HG02938 (cell line): Measurements from ENCODE around the gene TTC39C.
"Not testable (repeated sequence)": the region's sequence is repeated elsewhere in the genome, so short reads cannot be mapped to it uniquely, and the experiment has no call there.

Source experiments
- ATAC-seq: cut with Tn5 transposase; IDR thresholded peaks from one replicate; pipeline ENCODE4 v1.9.1; 2021; ENCODE audit warnings: mild to moderate bottlenecking, moderate library complexity; ENCODE audit not compliant: unreplicated experiment

TTC39C gene

DNA sequence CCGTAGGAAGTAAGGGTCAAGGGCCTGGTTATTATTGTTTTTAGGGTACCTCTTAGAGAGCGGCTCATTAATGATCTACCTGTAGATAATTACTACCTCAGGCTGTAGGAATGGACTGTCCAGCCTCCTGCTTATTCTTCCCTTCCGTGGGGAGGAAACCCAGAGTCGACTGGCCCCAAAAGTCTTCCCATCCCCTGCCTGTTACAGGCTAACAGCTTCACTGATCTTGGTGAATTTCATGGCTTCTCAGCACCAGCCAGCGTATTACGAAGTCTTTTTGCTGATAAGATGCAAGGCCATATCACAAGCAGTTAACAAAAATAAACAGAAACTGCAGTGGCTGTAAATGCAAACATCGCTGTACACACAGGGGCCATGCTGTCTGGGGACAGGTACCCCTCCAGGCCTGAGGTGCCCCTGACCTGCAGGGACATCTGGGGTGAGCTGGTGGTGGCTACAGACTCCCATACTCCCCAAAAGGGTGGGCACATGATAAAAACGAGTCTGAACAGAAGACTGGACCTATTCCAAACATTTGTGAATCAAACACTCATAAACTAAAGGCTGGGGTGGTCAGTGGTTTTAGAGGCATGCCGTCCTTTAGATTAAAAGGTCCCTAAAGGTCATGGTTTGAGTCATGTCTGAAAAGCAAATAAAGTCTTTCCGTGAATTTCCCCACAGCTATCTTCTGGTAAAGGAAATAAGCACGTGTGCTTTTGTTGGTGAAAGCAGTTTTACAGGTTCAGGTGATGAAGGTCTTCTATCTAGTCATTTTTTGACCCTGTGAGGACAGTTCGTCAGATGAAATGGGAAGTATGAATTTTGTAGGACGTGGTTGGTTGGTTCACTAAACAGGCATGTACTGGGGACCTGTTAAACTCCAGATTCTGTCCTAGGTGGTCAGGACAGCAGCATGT lies 36.7 kb downstream of the TTC39C start:
- ATAC-seq = no peak

DNA sequence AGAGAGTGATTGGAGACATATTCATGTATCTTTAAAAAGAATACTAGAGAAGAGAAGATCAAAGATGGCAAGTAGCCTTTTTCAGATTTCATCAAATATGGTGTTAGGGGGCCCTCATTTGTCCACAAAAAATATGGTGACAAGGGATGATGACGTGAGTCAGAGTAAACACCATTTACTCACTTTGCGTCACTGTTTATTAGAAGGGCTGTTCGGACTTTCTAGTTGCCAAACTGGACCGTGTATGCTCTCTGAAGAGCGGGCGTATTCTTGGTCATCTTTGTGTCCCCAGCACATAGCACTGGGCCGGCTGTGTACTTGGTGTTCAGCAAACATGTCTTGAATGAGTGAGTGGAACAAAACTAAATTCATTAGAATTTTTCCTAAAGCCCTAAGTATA lies 37.5 kb downstream of the TTC39C start:
- ATAC-seq = no peak

DNA sequence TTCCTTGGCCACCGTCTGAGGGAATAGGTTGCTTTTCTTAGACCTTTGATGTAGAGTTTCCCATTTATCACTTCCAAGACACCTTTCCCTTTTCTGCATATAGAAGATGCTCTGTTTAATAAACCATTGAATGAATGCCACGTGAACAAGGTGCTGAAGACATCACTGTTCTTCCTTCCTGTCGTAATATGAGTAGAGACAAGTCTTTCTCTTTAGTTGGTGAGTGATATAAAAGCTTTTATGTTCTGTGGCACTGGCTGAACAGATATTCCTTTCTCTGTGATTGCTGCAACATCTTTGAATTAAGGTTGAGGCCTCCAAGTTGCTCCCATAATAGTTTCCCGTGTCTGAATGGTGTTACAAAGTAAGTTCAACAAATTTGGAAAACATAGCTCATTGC lies 38.7 kb downstream of the TTC39C start:
- no peak for ATAC-seq

DNA sequence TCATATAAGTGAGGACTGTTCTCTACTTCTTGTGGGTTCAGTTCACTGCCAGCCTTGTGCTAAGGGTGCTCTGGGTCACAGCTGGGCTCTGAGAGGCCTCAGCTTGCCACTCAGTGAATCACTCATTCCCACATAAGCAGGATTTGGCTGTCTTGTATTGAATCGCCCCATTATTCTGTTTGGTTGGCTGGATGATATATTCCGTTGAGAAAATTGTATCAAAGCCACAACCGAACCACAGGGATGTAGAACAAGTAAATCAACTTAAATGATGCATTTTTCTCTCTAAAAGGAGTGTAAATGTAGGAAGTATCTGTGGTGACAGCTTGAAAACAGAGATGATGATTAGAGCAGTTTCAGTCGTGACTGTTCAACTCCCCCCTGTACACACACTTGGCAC lies 39.6 kb downstream of the TTC39C start:
- no peak for ATAC-seq

DNA sequence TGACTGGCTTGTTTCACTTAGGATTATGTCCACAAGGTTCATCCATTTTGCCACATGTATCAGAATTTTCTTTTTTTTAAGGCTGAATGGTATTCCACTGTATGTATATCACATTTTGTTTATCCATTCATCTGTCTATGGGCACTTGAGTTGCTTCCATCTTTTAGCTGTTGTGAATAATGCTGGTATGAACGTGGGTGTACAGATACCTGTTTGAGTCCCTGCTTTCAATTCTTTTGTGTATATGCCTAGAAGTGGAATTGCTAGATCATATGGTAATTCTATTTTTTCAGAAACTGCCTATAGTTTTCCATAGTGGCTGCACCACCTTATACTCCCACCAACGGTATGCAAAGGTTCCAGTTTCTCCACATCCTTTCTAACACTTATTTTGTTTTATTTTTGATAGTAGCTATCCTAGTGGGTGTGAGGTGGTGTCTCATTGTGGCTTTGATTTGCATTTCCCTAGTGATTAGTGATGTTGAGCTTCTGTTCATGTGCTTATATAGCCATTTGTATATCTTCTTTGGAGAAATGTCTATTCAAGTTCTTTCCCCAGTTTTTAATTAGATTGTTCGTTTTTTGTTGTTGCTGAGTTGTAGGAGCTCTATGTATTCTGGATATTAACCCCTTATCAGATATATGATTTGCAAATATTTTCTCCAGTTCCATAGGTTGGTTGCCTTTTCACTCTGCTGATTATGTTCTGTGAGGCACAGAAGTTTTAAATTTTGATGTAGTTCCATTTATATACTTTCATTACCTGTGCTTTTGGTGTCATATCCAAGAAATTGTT lies 40.7 kb downstream of the TTC39C start:
- ATAC-seq = no peak

DNA sequence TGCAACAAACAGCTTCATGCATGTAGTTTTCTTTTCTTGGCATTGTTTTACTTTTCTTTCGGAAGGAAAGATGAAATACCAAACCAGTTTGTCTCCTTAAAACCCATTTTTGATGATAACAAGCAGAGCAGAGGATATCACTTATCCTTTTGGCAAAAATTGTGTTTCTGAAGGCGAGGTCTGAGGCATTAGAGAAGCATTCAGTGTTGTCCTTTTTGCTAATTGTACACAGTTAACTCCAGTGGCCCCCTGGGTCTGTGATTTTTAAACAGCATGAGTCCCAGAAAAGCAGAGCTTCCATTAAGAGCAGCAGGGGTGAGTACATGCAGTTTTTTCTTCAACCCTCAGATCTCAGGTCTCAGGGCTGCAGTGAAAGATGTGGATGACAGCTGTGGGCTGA lies 41.3 kb downstream of the TTC39C start:
- ATAC-seq = no peak

DNA sequence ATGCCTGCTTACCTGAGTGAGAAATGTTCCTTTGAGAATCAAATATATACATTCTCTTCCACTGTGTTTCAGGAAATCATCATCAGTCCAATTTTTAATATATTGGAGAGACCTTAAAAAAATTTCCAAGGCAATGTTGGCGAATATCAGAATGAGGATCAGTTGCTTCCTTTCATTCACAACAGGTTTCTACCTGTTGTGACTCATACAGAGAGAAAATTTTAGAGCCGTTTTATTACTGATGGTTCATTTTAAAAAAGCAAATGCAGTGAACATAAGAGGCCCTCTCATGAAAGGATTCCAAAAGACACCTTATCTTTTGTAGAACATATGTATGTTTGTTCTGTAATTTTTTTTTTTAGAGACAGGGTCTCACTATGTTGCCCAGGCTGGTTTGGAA lies 42.0 kb downstream of the TTC39C start:
- ATAC-seq = no peak

DNA sequence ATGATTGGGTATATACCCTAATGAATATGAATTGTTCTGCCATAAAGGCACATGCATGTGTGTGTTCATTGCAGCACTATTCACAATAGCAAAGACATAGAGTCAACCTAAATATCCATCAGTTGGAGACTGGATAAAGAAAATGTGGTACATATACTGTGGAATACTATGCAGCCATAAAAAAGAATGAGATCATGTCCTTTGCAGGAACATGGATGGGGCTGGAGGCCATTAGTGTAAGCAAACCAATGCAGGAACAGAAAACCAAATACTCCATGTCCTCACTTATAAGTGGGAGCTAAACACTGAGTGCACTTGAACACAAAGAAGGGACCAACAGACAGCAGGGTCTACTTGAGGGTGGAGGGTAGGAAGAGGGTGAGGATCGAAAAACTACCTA lies 43.2 kb downstream of the TTC39C start:
- ATAC-seq = no peak

DNA sequence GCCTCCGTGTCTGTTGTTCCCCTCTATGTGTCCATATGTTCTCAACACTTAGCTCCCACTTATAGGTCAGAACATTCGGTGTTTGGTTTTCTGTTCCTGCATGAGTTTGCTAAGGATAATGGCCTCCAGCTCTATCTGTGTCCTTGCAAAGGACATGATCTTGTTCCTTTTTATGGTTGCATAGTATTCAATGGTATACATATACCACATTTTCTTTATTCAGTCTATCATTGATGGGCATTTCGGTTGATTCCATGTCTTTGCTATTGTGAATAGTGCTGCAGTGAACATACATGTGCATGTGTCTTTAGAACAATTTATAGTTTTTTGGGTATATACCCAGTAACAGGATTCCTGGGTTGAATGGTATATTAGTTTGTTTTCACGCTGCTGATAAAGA lies 44.8 kb downstream of the TTC39C start:
- not testable (repeated sequence) for ATAC-seq

DNA sequence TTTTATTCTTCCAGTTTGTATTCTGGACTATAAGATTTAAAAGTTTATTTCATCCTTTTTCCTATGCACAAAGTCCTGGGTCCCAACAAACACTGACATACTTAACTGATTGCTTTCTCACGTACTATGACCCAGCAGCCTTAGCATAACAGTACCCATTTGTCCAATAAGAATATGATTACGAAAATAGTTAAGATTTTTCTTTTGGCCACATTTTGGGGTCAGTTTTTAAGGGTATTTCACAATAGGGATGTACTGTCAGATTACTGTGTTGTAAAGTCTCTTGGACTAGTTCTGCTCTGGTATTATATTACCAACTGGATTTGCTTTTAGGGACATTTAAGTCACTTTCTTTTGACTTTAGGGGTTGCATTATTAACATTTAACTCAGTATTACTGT lies 46.1 kb downstream of the TTC39C start:
- ATAC-seq = no peak

DNA sequence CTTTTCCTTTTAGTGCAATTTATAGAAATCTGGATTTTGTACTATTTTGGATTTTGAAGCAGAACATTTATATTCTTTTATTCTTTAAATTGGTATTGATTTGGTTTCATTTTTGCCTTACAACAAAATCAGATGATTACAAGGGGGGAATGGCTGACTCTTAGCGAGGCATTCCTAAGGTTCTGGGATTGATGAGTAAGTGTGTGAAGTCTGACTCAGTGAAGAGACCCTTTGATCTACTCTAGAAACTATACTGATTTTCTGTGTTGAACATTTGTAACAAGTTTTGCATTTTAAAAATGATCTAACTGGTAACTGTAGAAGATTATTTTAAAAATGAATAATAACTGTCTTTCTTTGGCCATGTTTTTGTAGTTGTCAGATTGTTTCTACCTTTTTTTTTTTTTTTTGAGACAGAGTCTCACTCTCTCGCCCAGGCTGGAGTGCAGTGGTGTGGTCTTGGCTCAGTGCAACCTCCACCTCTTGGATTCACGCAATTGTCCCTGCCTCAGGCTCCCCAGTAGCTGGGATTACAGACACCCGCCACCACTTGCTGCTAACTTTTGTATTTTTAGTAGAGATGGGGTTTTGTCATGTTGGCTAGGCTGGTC lies 48.7 kb downstream of the TTC39C start:
- ATAC-seq = no peak

DNA sequence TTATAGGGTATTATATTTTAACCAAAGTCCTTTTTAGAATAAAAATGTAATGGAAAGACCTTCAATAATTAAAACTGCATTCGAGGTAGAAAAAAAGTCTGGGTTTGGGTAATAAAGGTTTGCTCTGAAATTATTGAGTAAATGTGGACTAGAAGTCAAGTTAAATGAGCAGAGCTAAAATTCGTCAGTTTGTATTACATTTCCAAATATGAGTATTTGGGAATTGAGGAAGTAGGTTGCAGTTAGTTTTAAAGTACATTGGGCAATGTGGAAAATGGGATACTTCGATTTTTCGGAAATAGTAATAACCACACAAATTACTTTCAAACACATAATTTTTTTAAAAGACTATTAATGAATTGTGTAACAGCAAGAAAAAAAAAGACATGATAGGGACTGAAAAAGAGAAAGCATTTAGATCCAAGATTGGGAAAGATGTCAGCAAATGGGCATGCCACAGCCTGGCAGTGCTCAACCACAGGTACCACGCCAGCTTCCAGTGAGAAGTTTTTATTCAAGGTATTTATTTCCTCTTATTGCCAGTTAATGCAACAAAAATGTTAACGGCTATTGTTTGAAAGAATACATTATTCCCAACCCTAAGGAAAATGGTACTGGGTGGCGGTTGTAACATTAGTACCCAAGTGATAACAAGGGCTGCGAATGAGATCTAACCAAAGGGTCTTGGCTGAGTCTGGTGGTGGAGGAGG lies 50.0 kb downstream of the TTC39C start:
- ATAC-seq = no peak

DNA sequence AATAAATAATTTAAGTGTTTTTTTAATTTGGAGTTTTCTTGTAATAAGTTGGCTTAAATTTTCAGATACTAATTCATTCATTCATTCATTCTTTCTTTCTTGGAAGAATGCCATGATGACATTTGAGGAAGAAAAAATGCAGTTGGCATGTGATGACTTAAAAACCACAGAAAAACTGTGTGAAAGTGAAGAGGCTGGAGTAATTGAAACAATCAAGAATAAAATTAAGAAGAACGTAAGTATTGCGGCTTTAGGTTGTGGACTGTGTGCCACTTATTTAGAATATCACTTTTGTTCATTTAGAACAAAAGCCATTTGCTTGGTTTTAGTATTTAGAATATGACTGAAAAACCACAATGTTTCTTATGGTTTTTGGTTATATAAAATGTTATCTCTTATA lies 51.4 kb downstream of the TTC39C start:
- ATAC-seq = no peak

DNA sequence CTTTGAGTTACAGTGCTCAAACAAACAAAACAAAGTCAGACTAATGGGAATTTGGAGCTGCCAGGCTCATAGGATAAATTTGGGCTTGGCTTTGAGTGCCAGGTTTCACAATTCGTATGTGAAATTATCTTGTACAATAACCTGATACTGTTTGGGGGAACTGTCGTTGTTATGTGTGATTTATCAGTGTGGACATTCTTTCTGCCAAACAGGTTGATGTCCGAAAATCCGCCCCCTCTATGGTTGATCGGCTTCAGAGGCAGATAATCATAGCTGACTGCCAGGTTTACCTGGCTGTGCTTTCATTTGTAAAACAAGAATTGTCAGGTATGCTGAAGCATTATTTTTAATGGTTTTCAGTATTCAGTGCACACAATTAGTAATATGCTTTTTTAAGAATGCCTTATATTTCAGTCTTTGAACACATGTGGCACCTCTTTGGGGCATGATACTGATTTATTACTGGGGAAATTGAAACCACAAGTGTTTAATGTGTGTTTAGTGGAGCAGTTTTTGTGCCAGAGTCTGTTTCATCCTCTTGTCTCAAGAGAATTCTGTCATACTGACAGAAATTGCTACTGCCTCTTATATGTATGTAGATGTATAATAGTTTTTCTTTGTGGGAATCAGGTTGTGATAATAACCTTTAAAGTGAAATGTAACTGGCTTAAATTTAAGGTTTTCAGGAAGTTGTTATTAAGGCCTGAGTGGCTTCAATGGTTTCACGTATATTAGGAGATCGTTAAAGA lies 54.6 kb downstream of the TTC39C start:
- no peak for ATAC-seq

DNA sequence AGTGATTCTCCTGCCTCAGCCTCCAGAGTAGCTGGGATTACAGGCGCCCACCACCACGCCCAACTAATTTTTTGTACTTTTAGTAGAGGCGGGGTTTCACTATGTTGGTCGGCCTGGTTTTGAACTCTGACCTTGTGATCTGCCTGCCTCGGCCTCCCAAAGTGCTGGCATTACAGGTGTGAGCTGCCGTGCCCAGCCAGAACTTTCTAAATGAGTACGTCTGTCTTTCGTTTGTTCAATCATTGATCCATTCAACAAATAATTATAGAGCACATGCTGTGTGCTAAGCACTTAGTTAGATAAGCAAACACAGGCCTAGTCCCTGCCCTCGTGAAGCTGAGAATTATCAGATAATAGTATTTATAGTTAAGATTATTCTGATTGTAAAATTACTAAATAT lies 56.5 kb downstream of the TTC39C start:
- no peak for ATAC-seq

DNA sequence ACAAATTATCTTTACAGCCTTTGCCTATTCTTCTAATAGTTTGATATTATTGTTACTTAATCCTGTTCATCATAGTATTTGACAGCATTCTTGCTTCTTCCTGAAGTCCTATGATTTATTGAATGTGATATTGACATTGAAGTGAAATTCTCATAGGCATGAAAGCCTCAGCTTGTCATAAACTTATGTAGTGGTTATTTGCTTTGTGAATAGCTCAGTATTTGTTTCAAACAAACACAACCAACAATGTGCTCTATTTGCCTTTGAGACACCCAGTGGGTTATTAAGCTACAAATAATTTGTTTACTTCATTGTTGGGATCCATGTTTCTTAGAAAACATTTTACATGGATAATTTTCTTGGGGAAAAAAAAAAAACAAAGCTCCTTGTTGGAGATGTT lies 57.2 kb downstream of the TTC39C start:
- ATAC-seq = no peak

DNA sequence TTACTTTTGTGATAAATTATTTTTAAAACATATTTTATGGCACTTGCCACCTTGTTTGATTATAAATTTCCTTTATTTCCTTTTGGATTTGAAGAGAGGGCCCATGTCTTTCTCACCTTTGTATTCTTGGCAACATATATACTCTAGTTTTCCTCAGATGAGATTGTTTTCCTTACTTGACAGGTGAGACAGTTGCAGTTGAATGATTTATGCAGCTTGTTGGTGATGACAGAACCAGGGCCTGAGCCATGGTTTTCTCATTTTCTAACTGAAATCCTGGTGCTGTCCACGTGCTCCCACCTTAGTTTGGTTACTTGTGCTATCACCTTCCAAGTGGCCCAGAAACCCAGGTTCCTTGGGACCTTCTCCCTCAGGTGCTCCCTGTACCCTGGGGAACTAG lies 58.2 kb downstream of the TTC39C start:
- ATAC-seq = no peak

DNA sequence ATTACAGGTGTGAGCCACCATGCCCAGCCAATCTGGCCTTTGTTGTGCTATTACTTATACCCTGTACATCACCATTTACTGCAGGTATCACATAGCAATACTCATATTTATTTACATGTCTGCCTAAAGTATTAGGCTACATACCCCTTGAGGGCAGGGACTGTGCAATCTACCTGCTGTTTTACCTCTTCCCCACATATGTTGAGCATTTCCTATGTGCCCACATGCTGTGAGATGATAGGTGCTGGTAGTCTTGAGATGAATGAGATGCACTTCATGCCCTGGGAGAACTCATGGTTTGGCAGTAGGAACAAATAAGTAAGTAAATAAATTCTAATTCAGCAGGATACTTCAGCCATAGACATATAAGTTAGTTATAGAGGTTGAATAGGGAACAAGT lies 59.2 kb downstream of the TTC39C start:
- no peak for ATAC-seq

DNA sequence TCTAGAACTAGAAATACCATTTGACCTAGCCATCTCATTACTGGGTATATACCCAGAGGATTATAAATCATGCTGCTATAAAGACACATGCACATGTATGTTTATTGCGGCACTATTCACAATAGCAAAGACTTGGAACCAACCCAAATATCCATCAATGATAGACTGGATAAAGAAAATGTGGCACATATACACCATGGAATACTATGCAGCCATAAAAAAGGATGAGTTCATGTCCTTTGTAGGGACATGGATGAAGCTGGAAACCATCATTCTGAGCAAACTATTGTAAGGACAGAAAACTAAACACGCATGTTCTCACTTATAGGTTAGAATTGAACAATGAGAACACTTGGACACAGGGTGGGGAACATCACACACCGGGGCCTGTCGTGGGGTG lies 60.2 kb downstream of the TTC39C start:
- ATAC-seq = not testable (repeated sequence)
